GM21576 (cell line): ENCODE results near the gene SKIDA1.

Experiments used
- ATAC-seq: cut with Tn5 transposase; IDR thresholded peaks from one replicate; pipeline ENCODE4 v1.9.1; 2021; ENCODE audit warnings: mild to moderate bottlenecking, moderate library complexity; ENCODE audit not compliant: unreplicated experiment

Gene SKIDA1

GRCh38 chr10:21487416-21488180 lies 37.9 kb downstream of the SKIDA1 start:
- ATAC-seq, result no peak

GRCh38 chr10:21482821-21483220 lies 42.7 kb downstream of the SKIDA1 start:
- no peak for ATAC-seq

- ATAC-seq, result no peak
These were observed 44.1 kb downstream of the SKIDA1 start for GRCh38 chr10:21481407-21481806.

GRCh38 chr10:21479570-21480315 lies 45.7 kb downstream of the SKIDA1 start:
- ATAC-seq, result no peak

- ATAC-seq, result no peak
These were observed 50.1 kb downstream of the SKIDA1 start for GRCh38 chr10:21475393-21475792.

GRCh38 chr10:21473541-21473940 lies 51.9 kb downstream of the SKIDA1 start:
- no peak for ATAC-seq

GRCh38 chr10:21473135-21473534 lies 52.3 kb downstream of the SKIDA1 start:
- no peak for ATAC-seq

- no peak for ATAC-seq
These were observed 57.4 kb downstream of the SKIDA1 start for GRCh38 chr10:21468086-21468485.

GRCh38 chr10:21467633-21468032 lies 57.8 kb downstream of the SKIDA1 start:
- ATAC-seq, result no peak

GRCh38 chr10:21464134-21464533 lies 61.3 kb downstream of the SKIDA1 start:
- ATAC-seq, result no peak
